NCI-H2107 treated with DMSO at 0.1 percent for 48 hours (cell line): ENCODE measurements around the gene AIF1.

Experiments
- DNase-seq: peaks from one replicate; lab custom pipeline; 2025; ENCODE audit not compliant: unreplicated experiment; lab: John Stamatoyannopoulos, UW

AIF1 gene

DNA sequence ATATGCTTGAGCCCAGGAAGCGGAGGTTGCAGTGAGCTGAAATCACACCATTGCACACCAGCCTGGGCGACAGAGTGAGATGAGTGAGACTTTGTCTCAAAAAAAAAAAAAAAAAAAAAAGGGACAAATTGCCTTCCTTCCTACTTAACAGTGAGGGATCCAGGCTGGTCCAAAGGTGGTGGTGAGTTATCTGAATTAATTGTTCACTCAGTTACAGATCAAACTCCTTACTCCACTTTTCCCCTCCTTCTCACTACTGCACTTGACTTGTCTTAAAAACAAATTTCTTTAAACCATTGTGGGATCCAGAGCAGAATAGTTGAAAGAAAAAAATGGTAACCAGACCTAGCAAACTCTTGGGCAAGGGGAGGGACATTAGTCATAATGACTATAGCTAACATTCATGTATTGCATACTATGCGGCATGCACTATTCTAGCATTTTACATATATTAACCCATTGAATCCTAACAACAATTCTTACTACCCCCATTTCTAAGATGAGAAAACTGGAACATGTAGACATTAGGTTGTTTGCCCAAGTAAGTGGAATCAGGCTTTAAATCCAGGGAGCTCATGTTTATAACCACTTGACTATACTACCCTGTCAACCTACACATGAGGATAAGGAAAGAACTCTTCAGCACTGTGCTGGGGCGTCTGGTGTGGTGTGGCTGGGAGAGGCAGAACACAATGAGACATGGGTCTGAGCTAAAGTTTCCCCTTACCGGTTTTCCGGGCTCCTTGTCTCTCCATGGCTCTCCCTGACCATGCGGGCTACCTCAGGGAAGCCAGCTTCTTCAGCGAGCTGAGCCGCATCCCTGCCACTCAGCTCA, 48.3 kb downstream of the AIF1 start:
- DNase-seq: no peak

DNA sequence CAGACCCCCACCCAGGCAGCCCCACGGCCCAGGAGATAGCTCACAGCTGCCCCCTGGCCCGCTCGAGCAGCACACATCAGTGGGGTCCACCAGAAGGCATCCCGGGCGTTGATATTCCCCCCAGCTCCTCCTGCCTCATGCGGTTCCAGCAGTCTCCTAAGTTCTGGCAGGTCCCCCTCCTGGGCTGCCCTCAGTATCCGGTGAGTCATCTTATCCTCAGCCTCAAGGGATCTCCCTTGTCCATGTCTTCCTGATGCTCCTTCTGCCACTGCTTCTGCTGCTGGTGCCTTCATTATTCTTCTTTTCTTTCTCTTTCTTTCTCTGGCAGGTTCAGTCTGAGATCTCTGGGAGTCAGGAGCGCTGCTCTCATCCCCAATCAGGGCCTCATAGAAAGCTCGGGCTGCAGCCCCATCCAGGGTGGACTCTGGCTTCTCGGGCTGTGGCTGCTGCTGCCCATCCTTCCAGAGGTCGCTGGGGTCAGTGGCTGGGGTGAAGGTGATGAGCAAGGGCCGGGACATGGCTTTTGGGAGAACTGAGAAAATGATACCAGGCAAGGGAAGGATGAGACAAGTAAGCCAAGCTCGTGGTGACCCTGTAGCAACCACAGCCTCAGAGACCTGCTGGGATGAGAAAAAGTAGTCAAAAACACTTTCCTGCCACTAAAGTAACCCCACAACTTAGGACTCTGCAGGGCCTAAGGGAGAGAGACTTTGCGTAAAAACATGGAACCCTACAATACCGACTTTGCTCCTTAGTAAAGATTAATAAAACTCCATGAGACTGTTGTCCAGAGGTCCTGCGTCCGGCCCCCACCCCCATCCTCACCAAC, 49.1 kb downstream of the AIF1 start:
- no peak for DNase-seq

DNA sequence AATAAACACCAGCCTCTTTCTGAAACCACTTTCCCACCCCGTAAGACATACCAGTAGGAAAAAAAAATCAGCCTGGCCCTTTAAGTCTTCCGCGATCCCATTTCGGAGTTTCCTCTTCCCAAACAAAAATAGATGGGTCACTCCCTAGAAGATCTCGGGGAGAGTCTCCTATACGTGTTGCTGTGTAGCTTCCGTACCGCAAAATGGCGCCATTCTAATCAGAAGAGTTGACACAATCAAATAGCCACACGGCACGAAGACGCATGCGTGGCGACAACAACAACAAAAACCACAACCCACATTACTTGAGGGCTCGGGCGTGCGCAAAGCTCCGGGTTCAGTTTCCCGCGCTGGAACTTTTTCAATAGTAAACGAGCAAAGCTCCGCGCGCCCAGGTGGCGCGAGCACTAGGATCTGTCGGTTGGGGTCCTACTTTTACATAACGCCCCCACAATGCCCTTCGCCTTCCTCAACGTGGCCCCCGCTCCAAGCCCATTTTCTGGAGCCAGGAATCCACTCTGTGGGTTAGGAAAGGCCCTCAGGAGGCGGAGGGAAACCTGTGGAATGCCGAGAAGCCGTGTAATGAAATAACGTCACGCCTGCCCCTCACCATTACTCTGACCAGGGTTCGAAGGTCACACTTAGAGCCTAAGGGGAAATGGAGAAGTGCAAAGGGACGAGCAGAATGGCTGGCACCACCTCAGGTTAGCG, 49.9 kb downstream of the AIF1 start, which contains the start of gene GPANK1:
TSS of gene GPANK1 (minus strand) at position 208 of the 711 bp plus-strand sequence. CDS start 519 bp downstream, outside the sequence.
- peak; percentile 72 for DNase-seq

DNA sequence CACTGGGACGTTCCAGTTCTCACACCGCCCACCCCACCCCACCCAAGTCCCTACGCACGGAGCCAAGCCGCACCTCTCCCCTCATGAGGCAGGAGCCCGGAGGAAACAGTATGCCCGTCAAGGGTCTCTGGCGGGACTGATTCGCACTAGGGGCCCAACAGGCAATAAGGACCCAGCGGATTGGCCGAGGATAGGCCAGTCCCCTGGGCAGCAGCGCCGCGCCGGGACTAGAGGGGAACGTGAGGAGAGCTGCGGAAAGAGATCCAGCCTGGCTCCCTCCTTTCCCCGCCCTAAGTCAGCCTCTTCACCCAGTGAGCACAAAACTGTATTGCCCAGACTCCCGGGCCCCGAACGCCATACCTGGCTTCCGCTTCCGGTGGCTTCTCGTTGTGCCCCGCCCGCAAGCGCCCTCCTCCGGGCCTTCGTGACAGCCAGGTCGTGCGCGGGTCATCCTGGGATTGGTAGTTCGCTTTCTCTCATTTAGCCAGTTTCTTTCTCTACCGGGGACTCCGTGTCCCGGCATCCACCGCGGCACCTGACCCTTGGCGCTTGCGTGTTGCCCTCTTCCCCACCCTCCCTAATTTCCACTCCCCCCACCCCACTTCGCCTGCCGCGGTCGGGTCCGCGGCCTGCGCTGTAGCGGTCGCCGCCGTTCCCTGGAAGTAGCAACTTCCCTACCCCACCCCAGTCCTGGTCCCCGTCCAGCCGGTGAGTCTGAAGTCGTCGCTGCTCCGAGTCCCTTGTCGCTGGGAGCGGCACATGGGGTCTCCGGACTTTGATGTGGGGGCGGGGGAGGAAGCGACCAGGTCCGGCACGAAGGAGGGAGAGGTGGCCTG, 50.7 kb downstream of the AIF1 start, which contains the start of gene CSNK2B:
TSS of gene CSNK2B (plus strand) at position 580 of the 836 bp plus-strand sequence. CDS start 752 bp downstream, outside the sequence.
- peak; percentile 94 for DNase-seq

DNA sequence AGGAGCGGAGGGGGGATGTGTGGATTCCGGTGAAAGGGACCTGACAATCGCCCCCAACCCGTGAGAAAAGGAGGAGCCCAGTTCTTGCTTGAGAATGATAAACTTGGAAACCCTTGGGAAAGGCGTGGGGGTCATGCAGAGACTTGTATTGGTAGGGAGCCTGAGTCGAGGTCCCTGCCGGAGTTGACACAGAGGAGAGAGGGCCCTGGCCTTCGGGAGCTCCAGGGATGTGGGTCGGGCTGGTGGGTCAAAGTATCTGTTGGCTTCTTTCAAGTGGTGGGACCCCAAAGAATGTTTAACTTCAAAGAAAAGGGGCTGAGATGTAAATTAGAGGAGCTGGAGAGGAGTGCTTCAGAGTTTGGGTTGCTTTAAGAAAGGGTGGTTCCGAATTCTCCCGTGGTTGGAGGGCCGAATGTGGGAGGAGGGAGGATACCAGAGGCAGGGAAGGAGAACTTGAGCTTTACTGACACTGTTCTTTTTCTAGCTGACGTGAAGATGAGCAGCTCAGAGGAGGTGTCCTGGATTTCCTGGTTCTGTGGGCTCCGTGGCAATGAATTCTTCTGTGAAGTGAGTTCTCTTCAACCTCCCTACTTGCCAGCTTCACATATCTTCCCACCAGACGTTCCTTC, 51.4 kb downstream of the AIF1 start:
- DNase-seq: no peak
